Spleen (tissue), 11 donors: Measurements from ENCODE around the gene FOXE1. TPM values are rescaled to one million over a fixed set of nuclear protein-coding genes. Genes with fewer than 3 reads are reported as not detected.

Experiments used
- DNase-seq: peaks from one replicate; pipeline ENCODE4 v3.0.0-alpha.2; 2020
- H3K27ac ChIP-seq, 8 donors: fragments of 200-600 bp; sonication (generic) in 7 of 8; 1 replicate in 4 of 8; 2 replicates in 4 of 8; pipeline versions ENCODE4 v1.5.0 to v1.8.0; 2016 to 2021; ENCODE audit warnings: inconsistent platforms in 4 of 8, mild to moderate bottlenecking in 4 of 8, moderate library complexity in 1 of 8
- H3K27me3 ChIP-seq, 7 donors: fragments of 200-600 bp; sonication (generic) in 6 of 7; replicated peaks in 1 of 7; 1 replicate in 4 of 7; 2 replicates in 3 of 7; pipeline versions ENCODE4 v1.5.0 to v1.8.0; 2016 to 2021; ENCODE audit warnings: inconsistent platforms in 3 of 7, mild to moderate bottlenecking in 1 of 7
- H3K36me3 ChIP-seq, 6 donors: fragments of 200-600 bp; sonication (generic) in 5 of 6; 1 replicate in 4 of 6; 2 replicates in 2 of 6; pipeline versions ENCODE4 v1.5.0 to v1.8.0; 2016 to 2021; ENCODE audit warnings: inconsistent platforms in 2 of 6
- H3K4me1 ChIP-seq, 6 donors: fragments of 200-600 bp; sonication (generic) in 5 of 6; 1 replicate in 3 of 6; 2 replicates in 3 of 6; pipeline versions ENCODE4 v1.5.0 to v1.8.0; 2016 to 2021; ENCODE audit warnings: inconsistent platforms in 3 of 6
- H3K4me3 ChIP-seq, 8 donors: fragments of 200-600 bp; sonication (generic) in 7 of 8; 1 replicate in 4 of 8; 2 replicates in 4 of 8; pipeline versions ENCODE4 v1.5.0 to v1.8.0; 2016 to 2021; ENCODE audit warnings: inconsistent platforms in 4 of 8, mild to moderate bottlenecking in 4 of 8, moderate library complexity in 2 of 8
- H3K9me3 ChIP-seq, 8 donors: fragments of 200-600 bp; sonication (generic) in 7 of 8; 1 replicate in 4 of 8; 2 replicates in 4 of 8; pipeline versions ENCODE4 v1.5.0 to v1.8.0; 2016 to 2021; ENCODE audit warnings: inconsistent platforms in 4 of 8
- POLR2A ChIP-seq, 3 donors: fragments of 450-650 bp; IDR thresholded peaks; one replicate each; pipeline ENCODE4 v1.5.1; 2017; ENCODE audit warnings: antibody characterized with exemption in 3 of 3, mild to moderate bottlenecking in 1 of 3
- POLR2AphosphoS5 ChIP-seq, 3 donors: sonication (generic); formaldehyde crosslinking; IDR thresholded peaks; one replicate each; pipeline ENCODE4 v1.5.1; 2017; ENCODE audit warnings: antibody characterized with exemption in 3 of 3
- WGBS, 5 donors: extraction: QIAGEN DNeasy Blood & Tissue Kit in 3 of 5; methylation state at CpG; one replicate each; pipeline versions ENCODE4 v1.1.5 to v1.1.7; 2013 to 2018; 5-methylcytosine and 5-hydroxymethylcytosine counted together
- intact Hi-C: fragments of 100-400 bp; cut with DNase I; formaldehyde crosslinking; loops from one replicate; pipeline ENCODE4 v1.15.0; 2023; ENCODE audit warnings: low total_unique reads
- polyA plus RNA-seq, 3 donors: library from polyadenylated mRNA; stranded (reverse); fragments of 200-250 nt; gene quantifications; one replicate each; pipeline ENCODE4 v1.2.1, GENCODE V29; 2013
- total RNA-seq, 7 donors: library from RNA; depleted of rRNA in 3 of 7; stranded (reverse); fragments of >200 nt in 3 of 7; fragmentation: NEBNext Ultra II Directional in 4 of 7; extraction: Animal tissue kit (Norgen Biotek cat#: 25700) in 4 of 7; gene quantifications; one replicate each; pipeline versions ENCODE4 v1.1.0 to v1.2.1, GENCODE V29; 2016 to 2021
- TF ChIP-seq, protein P1 (sequence below), 11 experiments: fragments of 200-600 bp in 7 of 11; fragments of 450-650 bp in 4 of 11; sonication (generic) in 4 of 11; IDR thresholded peaks in 8 of 11; conservative IDR thresholded peaks in 3 of 11; 1 replicate in 7 of 11; 2 replicates in 4 of 11; pipeline versions ENCODE4 v1.4.0 to v1.8.0; 2016 to 2021; ENCODE audit warnings: antibody characterized with exemption in 11 of 11, inconsistent platforms in 4 of 11, mild to moderate bottlenecking in 1 of 11
- donor health status: healthy with polysubstance abuse.
- donor health status: DM: no; HTN: no; CAD: no; lungs with moderate emphysema.
- donor health status: DM: no; HTN: no; CAD: no.
- donor health status: Bipolar disorder and iron deficiency.
- donor health status: healthy.
- donor health status: DM: no; HTN: no; CAD: no.
- donor health status: DM: yes; HTN: yes; CAD: no.

Gene FOXE1
- total and polyA plus RNA-seq, 10 donors, result 0.02 to 0.04 (median 0.03) TPM; not detected in 7

DNA sequence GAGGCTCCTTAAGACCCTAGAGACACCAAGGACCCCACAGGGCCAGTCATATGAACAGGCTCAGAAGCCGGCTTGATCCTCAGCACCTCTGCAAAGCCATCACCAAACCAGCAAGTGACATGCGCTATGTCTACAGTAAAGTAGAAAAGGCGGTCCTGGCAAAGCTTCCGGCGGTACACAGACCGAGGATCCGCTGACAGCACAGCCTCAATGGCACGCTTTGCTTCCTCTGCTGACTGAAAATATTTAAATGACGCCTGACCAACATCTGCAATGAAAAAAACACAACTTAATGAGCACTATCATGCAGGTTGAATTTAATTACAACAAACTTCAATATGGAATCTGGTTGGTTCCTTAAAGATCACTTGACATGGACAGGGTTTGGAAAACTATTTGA, 51.7 kb downstream of the FOXE1 start:
- H3K4me3 ChIP-seq, result peak overlapping the region in 1 of 8 donors; percentile 55
- H3K9me3 ChIP-seq, result no peaks in the 10 kb centered on the region
- peaks cover 18 to 97% (median 58%) of the 10 kb centered on the region in 6 donors for H3K4me1 ChIP-seq
- peak; percentile 81 for DNase-seq
- no peaks in the 10 kb centered on the region for H3K27me3 ChIP-seq
- peak overlapping the region in 7 of 8 donors; percentile 83 to 96 (median 90) for H3K27ac ChIP-seq
- no peak for TF ChIP-seq POLR2AphosphoS5 (IDR thresholded peaks at IDR 0.05)
- TF ChIP-seq, protein P1, sequence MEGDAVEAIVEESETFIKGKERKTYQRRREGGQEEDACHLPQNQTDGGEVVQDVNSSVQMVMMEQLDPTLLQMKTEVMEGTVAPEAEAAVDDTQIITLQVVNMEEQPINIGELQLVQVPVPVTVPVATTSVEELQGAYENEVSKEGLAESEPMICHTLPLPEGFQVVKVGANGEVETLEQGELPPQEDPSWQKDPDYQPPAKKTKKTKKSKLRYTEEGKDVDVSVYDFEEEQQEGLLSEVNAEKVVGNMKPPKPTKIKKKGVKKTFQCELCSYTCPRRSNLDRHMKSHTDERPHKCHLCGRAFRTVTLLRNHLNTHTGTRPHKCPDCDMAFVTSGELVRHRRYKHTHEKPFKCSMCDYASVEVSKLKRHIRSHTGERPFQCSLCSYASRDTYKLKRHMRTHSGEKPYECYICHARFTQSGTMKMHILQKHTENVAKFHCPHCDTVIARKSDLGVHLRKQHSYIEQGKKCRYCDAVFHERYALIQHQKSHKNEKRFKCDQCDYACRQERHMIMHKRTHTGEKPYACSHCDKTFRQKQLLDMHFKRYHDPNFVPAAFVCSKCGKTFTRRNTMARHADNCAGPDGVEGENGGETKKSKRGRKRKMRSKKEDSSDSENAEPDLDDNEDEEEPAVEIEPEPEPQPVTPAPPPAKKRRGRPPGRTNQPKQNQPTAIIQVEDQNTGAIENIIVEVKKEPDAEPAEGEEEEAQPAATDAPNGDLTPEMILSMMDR (IDR thresholded peaks at IDR 0.05 in 8 of 11, conservative IDR thresholded peaks at IDR 0.05 in 3 of 11), result no peak
- no peak for TF ChIP-seq POLR2A (IDR thresholded peaks at IDR 0.05)
- intact Hi-C loops, result no loop called here
- WGBS, 5 donors, result 82 to 91% (median 87%) methylated on average over 9 of the region's 9 CpGs
- peaks cover 0 to 66% (median 25%) of the 10 kb centered on the region in 6 donors for H3K36me3 ChIP-seq

DNA sequence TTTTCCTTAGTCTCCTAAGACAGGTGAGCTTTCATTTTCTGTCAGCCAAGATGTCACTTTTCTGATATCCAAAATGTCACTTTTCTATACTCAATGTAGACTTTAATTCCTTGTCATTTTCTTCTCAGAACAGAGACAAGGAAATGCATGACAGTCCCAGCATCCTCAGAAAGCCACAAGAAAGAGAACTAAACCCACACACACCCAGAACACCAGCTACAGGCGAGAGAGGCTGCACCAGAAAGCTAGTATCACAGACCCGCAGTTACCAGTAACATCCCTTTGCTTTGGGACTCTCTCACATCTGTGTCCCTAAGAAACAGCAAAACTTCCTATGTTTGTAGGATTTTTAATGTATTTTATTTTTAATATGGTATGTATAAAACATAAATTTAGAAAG, 52.2 kb downstream of the FOXE1 start:
- Histone ChIP-seq H3K4me3 (peak overlapping the region in 1 of 8 donors; percentile 55), H3K27ac (peak overlapping the region in 7 of 8 donors; percentile 83 to 96 (median 90)), H3K27me3 (no peaks in the 10 kb centered on the region), H3K36me3 (peaks cover 0 to 66% (median 27%) of the 10 kb centered on the region in 6 donors), H3K9me3 (no peaks in the 10 kb centered on the region), H3K4me1 (peaks cover 18 to 98% (median 62%) of the 10 kb centered on the region in 6 donors)
- 25 to 53% (median 30%) methylated on average over 2 of the region's 2 CpGs for WGBS, 5 donors
- TF ChIP-seq POLR2A (IDR thresholded peaks at IDR 0.05) (no peak), POLR2AphosphoS5 (IDR thresholded peaks at IDR 0.05) (peak in 1 of 3 donors; percentile 54)
- intact Hi-C loops, result no loop called here
- no peak for DNase-seq

Other genes starting within 250 kb of the FOXE1 start
- 10 to 100 TPM; 17.4 to 31.0 (median 19.2) TPM for gene TSTD2, start 219.9 kb upstream of the FOXE1 start, total RNA-seq
- 10 to 100 TPM in 2 of 3 donors, 1 to 10 TPM in 1; 8.1 to 10.4 (median 10.4) TPM for gene TSTD2, start 219.9 kb upstream of the FOXE1 start, polyA plus RNA-seq
- 10 to 100 TPM; 17.7 to 30.6 (median 27.3) TPM for gene NCBP1, start 219.4 kb upstream of the FOXE1 start, total RNA-seq
- 10 to 100 TPM in 1 of 3 donors, 1 to 10 TPM in 2; 6.5 to 10.8 (median 8.2) TPM for gene NCBP1, start 219.4 kb upstream of the FOXE1 start, polyA plus RNA-seq
- gene XPA, start 155.9 kb upstream of the FOXE1 start, total RNA-seq, result 10 to 100 TPM; 12.6 to 24.2 (median 16.7) TPM
- gene XPA, start 155.9 kb upstream of the FOXE1 start, polyA plus RNA-seq, result 10 to 100 TPM; 11.4 to 18.6 (median 14.0) TPM
- 10 to 100 TPM; 16.8 to 58.6 (median 28.3) TPM for gene TRMO, start 69.3 kb downstream of the FOXE1 start, total RNA-seq
- gene TRMO, start 69.3 kb downstream of the FOXE1 start, polyA plus RNA-seq, result 10 to 100 TPM; 11.2 to 13.0 (median 12.5) TPM
- 10 to 100 TPM in 1 of 7 donors, 1 to 10 TPM in 5, under 1 TPM in 1; 0.76 to 26.6 (median 4.7) TPM for gene HEMGN, start 84.9 kb downstream of the FOXE1 start, total RNA-seq
- gene HEMGN, start 84.9 kb downstream of the FOXE1 start, polyA plus RNA-seq, result under 1 TPM; 0.13 to 0.64 (median 0.32) TPM
- 100 to 1,000 TPM in 3 of 7 donors, 10 to 100 TPM in 4; 39.1 to 120 (median 98.3) TPM for gene ANP32B, start 130.1 kb downstream of the FOXE1 start, total RNA-seq
- 100 to 1,000 TPM; 115 to 156 (median 152) TPM for gene ANP32B, start 130.1 kb downstream of the FOXE1 start, polyA plus RNA-seq
- gene NANS, start 203.5 kb downstream of the FOXE1 start, total RNA-seq, result 10 to 100 TPM; 44.2 to 87.3 (median 54.7) TPM
- 10 to 100 TPM; 30.6 to 53.1 (median 42.7) TPM for gene NANS, start 203.5 kb downstream of the FOXE1 start, polyA plus RNA-seq